ENCODE measurements around the gene ZNF331.
"Not testable (repeated sequence)": the region's sequence is repeated elsewhere in the genome, so short reads cannot be mapped to it uniquely, and the experiment has no call there.

Gene ZNF331

DNA sequence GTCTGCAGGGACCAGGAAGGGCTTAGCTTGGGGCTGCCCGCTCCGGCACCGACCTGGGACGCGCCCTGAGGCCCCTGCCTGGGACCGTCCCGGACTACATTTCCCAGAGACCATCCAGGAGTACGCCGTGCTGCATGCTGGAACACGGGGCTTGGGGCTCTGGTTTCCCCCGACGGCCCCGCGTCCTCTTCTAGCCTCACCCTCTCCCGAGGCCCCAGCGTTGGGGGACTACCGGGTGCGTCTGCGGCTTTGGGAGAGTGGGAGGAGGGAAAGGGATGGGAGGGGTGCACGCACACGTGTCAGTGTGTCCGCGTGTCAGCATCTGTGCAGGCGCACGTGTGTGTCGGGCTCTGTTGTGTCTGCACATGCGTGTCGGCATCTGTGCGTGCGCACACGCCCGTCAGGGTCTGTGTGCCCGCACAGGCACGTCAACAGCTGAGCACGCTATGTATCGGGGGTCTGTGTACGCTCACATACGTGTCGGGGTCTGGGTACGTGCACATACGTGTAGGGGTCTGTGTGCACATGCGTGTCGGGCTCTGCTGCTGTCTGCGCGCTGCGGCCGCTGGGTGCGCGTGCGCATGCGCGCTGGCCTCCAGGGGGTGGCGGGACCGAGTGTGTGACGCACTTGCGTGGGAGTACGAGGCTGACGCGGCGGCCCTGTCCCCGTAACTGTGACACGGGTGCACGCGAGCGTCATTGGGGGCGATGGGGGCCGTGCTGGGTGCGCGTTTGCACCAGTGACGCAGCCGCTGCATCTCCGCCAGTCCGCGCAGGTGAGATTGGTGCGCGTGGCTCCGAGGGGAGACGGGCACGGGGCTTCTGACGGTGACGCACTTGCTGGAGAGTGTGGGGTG, at the start of gene ZNF331:
Gene ZNF331, plus strand, starts transcription at position 625 of the 857 bp plus-strand sequence. CDS start 31,232 bp downstream, outside the sequence.
- peak; percentile 84 to 88 for DNase-seq

- DNase-seq, result no peak
Measured at GRCh38 chr19:53492153-53492552, 45.8 kb upstream of the ZNF331 start.

DNA sequence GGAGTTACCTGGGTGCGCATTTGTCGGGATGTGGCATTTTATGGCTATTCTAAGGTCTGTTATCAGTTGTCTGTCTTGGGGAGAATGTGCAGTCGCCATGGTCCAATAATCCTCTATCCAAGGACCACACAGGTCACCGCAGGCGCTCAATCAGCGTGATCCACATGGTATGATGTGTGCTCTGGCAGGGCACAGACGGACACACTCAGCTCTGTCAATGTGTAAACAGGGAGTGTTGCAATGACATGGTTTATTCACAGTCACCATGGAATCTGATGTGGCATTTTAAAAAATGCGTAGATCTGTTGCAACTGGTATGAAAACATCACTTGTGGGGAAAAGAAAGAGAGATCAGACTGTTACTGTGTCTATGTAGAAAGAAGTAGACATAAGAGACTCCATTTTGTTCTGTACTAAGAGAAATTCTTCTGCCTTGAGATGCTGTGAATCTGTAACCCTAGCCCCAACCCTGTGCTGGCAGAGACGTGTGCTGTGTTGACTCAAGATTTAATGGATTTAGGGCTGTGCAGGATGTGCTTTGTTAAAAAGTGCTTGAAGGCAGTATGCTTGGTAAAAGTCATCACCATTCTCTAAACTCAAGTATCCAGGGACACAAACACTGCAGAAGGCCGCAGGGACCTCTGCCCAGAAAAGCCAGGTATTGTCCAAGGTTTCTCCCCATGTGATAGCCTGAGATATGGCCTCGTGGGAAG, 40.5 kb upstream of the ZNF331 start:
- not testable (repeated sequence) for DNase-seq

DNA sequence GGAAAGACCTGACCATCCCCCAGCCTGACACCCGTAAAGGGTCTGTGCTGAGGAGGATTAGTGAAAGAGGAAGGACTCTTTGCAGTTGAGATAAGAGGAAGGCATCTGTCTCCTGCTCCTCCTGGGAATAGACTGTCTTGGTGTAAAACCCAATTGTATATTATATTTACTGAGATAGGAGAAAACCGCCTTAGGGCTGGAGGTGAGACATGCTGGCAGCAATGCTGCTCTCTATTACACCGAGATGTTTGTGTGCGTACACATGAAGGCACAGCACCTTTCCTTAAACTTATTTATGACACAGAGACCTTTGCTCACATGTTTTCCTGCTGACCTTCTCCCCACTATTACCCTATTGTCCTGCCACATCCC, 39.9 kb upstream of the ZNF331 start:
- not testable (repeated sequence) for DNase-seq

- not testable (repeated sequence) for DNase-seq
Measured at GRCh38 chr19:53503151-53503550, 34.8 kb upstream of the ZNF331 start.

GRCh38 chr19:53503671-53504364, 34.1 kb upstream of the ZNF331 start:
- not testable (repeated sequence) for DNase-seq

DNA sequence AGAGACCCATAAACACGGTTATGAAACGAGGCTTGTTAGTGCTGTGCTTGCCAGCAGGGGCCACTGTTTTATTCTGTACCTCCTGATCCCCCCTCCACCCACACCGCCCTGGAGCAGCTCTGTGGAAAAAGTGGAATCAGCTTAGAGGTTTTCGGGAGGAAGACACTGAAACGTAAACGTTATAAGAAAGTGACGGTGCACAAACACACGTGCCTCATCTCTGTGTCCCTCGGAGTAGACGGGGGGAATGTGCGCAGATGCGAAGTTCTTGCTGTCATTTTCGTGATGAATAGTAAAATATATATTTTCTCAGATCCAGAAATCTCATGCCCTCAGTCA, 33.6 kb upstream of the ZNF331 start:
- not testable (repeated sequence) for DNase-seq

DNA sequence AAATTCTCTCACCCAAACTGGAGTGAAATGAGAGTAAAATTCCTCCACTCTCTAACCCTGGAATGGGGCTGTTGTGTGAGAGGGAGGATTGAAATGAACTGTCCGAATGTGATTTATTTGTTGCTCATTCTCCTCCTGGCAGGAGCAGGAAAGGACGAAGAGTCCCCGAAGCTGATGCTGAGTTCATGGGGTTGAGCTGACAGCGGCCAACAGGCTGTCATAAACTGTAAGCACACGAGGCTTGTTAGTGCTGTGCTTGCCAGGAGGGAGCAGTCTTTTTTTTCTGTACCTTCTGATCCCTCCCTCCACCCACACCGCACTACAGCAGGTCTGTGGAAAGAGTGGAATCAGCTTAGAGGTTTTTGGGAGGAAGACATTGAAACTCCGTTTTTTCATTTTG, 33.1 kb upstream of the ZNF331 start:
- DNase-seq, result no peak

DNA sequence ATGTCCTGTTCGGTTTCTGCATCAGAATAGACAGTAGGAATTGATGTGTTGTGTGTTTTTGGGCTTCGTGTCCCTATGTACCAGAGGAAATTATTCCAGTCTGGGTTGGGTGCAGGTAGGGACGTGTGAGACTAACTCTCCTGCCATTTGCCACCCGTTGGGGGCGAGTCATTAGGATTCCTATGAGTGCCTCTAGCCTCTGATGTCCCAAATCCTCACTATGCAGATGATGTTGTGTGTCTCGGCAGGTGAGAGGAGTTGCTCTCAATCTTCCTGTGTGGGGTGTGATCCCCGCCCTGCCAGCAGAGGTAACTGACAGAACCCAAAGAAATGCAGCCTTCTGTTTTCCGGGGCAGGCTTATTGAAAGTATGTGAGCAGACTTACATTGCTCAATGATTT, 31.2 kb upstream of the ZNF331 start:
- DNase-seq, result no peak

DNA sequence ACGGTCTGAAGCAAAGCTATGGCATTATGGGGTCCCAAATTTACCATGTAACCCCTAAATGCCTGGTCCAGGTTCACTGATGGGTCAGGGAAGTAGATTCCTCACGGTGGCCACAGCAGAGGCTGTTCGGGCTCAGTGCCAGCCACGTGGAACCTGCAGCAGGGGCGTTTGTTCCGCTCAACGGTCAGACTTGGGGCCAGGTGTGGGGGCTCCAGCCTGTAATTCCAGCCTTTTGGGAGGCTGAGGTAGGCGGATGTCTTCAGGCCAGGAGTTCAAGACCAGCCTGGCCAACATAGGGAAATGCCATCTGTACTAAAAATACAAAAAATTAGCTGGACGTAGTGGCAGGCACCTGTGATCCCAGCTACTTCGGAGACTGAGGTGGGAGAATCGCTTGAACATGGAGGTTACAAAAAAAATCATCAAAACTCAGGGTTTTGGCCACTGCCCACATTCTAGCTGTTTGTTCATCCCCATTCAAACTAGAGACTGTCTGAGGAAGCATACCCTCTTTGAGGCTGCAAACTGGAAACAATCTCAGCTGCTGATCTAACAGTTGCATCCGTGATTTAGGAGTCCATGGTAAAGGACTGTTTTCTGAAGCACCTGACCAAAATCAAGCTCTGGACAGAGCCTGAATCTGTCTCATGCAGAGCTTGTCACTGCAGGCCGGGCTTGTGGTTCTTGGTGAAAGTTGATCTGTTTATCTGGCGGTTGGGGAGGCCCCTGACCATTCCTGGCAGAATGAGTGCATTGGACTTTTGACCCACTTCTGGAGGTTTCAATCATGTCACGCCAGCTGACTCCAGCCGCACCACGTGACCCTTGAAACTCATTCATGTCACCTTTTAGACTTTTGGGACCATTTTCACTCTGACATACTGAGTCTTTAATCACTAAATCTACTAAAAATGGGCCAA, 30.2 kb upstream of the ZNF331 start:
- DNase-seq, result no peak

DNA sequence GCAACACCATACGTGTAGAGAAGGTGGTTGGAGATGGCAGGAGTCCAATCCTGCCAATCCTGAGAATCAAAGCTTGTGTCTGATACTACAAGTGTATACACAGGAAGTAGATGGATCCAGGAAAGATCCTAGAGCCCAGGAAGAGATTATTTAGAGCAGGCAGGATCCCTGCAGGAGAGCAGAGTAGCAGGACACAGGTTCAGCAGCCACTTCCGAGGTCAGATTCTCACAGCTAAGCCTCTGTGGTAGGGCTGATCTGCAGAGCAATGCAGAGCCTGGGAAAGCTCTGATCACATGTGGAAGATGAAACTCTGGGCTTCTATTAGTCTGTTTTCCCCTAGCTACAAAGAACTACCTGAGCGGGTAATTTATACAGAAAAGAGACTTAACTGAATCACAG, 28.5 kb upstream of the ZNF331 start:
- no peak for DNase-seq

GRCh38 chr19:53509845-53510244, 28.1 kb upstream of the ZNF331 start:
- no peak for DNase-seq

GRCh38 chr19:53511357-53511756, 26.6 kb upstream of the ZNF331 start:
- DNase-seq, result no peak

DNA sequence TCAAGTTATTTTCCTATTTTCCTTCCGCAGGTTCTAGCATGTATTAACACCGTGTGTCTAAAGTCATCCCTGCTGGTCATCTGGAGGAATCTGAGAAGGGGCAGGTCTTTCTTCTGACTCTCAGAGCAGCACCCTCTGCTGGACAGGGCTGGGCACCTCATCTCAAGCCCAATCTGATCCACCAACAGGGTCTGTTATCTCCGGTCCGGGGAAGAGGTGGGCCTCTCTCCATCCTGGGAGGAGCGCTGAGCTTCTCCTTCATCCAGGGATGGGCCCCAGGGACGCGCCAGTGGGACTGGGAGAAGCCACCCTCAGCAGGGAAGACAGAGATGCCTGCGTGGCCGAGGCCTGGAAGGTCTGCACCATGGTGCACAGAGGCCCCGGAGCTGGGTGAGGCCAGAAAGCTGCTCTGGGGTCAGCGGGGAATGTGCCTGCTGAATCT, 26.0 kb upstream of the ZNF331 start:
- DNase-seq, result peak; percentile 50 to 58

GRCh38 chr19:53515047-53515446, 22.9 kb upstream of the ZNF331 start:
- DNase-seq, result not testable (repeated sequence)

- no peak for DNase-seq
Measured at GRCh38 chr19:53517114-53517741, 20.7 kb upstream of the ZNF331 start.

GRCh38 chr19:53518121-53518520, 19.8 kb upstream of the ZNF331 start:
- no peak for DNase-seq

- no peak for DNase-seq
Measured at GRCh38 chr19:53518716-53519115, 19.2 kb upstream of the ZNF331 start.

DNA sequence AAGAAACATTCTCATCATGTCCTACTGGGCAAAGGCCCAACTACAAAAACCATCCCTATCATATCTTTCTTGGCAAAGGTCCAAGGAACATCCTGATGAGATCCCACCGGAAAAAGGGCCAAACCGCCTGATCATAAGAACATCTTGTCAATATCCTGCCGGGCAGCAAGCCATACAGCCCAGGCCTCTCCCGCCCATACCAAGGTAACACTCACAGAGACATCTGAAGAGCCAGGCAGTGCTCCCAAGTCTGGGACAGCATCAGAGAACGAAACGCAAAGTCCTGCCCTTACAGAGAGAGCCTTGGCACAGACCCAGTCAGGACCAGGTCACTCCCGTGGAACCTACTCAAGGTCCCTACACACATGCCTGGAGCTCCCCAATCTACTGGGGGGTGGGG, 18.5 kb upstream of the ZNF331 start:
- DNase-seq, result no peak

DNA sequence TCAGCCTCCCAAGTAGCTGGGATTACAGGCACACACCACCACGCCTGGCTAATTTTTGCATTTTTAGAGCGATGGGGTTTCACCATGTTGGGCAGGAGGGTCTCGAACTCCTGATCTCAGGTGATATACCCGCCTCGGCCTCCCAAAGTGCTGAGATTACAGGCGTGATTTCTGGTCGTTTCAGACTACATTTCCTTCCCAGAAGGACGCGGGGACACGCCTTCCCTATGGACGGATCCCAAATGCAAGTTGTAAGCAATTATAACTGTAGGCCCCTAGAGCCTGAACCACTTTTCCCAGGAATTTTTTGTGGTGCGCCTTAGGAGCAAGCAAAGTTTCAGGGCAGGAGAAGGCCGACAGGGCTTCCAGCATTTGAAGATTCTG, 17.8 kb upstream of the ZNF331 start:
- no peak for DNase-seq

DNA sequence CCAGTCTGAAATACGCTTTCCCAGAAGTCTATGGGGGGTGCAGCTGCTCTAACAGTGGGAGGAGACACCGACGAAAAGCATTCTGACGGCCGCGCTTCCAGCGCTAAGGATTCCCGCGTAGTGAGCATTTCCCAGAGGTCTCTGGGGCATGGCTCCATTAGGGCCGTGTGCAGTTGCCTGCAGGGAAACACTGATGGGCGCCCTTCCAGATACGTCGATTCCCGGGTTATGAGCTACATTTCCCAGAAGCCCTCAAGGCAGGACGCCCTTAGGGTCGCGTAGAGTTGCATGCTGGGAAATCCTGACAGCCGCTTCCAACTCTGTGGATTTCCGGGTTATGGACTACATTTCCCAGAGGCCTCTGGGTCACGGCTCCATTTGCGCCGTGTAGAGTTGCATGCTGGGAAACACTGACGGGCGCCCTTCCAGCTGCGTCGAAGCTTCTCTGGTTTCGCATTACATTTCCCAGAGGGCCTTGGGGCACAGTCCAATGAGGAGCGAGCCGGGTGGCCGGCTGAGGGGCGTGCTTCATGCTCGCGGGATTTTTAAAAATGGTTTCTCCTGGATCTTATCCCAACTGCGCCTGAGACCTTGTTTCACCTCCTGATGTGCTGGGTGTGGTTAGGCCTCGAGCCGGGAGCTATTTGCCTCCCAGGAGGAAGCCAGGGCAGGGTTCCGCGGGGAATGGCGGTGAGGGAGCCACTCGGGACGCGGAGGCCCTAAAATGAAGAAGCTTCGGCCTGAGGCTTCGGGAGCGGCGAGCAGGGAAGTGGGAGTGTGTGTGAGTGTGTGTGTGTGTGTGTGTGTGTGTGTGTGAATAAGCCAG, 17.2 kb upstream of the ZNF331 start:
- peak; percentile 79 to 89 for DNase-seq
